ENCODE data around the gene CLEC11A. TPM values are rescaled to one million over a fixed set of nuclear protein-coding genes. Genes with fewer than 3 reads are reported as not detected.

CLEC11A gene
- total RNA-seq, 1 experiment from 2014 or later, result not detected

DNA sequence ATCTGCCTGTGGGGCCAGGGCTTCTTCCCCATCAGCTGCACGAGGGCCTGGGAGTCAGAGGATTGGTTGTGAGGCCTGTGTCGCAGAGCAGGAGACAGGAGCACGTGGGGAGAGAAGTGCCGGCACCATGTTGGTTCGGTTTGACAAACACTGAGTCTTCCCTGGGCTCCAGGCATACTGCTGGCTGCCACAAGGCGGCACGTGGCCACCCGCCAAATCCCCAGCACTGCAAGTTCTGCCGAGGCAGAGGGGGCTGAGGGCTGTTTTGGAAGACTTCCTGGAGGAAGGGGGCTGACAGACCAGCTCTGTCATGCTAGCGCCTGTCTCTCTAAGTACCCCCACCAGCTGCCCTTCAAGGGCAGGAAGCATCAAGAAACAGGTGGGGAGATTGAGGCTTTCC is 13.1 kb upstream of the CLEC11A start:
- in situ Hi-C loops (cut with HindIII; ENCODE audit: low pct_unique_long_range_greater_than_20kb, low sequenced_read_pairs), result no loop called here
- Histone ChIP-seq H3K27me3 (ENCODE audit: control insufficient read depth, insufficient read depth, low read length) (no peaks in the 10 kb centered on the region), H3K27ac (ENCODE audit: low read length) (no peak overlapping the region), H3K4me1 (ENCODE audit: control insufficient read depth, insufficient read depth, low read length) (no peaks in the 10 kb centered on the region), H3K4me3 (ENCODE audit: low read depth in 2 of 2, low read length in 2 of 2) (no peak overlapping the region), H3K36me3 (ENCODE audit: control insufficient read depth, insufficient read depth, low read length) (no peaks in the 10 kb centered on the region), H3K9me3 (ENCODE audit: control insufficient read depth, insufficient read depth, low read depth, low read length) (no peaks in the 10 kb centered on the region)
- intact Hi-C loops (cut with micrococcal nuclease; ENCODE audit: unreplicated experiment), result no loop called here
- POLR2A ChIA-PET, result no interaction called here
- TF ChIP-seq SIN3A (IDR thresholded peaks at IDR 0.05; ENCODE audit: borderline replicate concordance, insufficient read depth, low read depth, low read length) (no peak), POLR2AphosphoS5 (IDR thresholded peaks at IDR 0.05; ENCODE audit: low read depth, low read length) (no peak), TCF7L2 (IDR thresholded peaks at IDR 0.05; ENCODE audit: low read depth, low read length) (no peak), REST (IDR thresholded peaks at IDR 0.05; ENCODE audit: insufficient read depth in 1 of 2, low read depth in 2 of 2, low read length in 1 of 2) (no peak), CTCF (IDR thresholded peaks at IDR 0.05) (no peak)
- ATAC-seq (no peak), DNase-seq (ENCODE audit: low read depth, low spot score) (no peak)
- BruUV-seq (replicated peaks), result no TSS peak
- CTCF ChIA-PET, result no interaction called here

DNA sequence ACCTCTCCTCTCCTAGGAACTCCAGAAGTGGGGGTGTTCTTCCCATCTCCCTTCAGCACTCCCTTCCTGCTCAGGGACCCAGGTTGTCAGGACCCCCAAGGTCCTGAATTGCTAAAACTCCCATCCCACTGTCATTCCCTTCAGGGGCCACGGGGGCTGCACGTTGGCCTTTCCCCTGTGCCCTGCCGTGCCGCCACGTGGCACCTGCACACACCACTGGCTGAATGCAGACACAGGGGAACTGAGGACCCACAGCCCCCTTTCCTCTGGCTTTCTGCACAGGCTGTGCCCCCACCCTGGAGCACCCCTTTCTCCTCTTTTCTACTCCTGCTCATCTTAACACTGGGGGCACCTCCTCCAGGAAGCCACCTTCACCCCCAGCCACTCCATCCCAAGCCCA is 12.6 kb upstream of the CLEC11A start:
- ATAC-seq, result no peak
- Histone ChIP-seq H3K27me3 (ENCODE audit: control insufficient read depth, insufficient read depth, low read length) (no peaks in the 10 kb centered on the region), H3K27ac (ENCODE audit: low read length) (no peak overlapping the region), H3K36me3 (ENCODE audit: control insufficient read depth, insufficient read depth, low read length) (no peaks in the 10 kb centered on the region), H3K4me1 (ENCODE audit: control insufficient read depth, insufficient read depth, low read length) (no peaks in the 10 kb centered on the region), H3K9me3 (ENCODE audit: control insufficient read depth, insufficient read depth, low read depth, low read length) (no peaks in the 10 kb centered on the region), H3K4me3 (ENCODE audit: low read depth in 2 of 2, low read length in 2 of 2) (no peak overlapping the region)
- intact Hi-C loops (cut with micrococcal nuclease; ENCODE audit: unreplicated experiment) (no loop called here), in situ Hi-C loops (cut with HindIII; ENCODE audit: low pct_unique_long_range_greater_than_20kb, low sequenced_read_pairs) (no loop called here)
- no peak for DNase-seq (ENCODE audit: low read depth, low spot score)
- TF ChIP-seq SIN3A (IDR thresholded peaks at IDR 0.05; ENCODE audit: borderline replicate concordance, insufficient read depth, low read depth, low read length), result no peak
- no peak for TF ChIP-seq REST (IDR thresholded peaks at IDR 0.05; ENCODE audit: insufficient read depth in 1 of 2, low read depth in 2 of 2, low read length in 1 of 2)
- no peak for TF ChIP-seq CTCF (IDR thresholded peaks at IDR 0.05)
- no peak for TF ChIP-seq POLR2AphosphoS5 (IDR thresholded peaks at IDR 0.05; ENCODE audit: low read depth, low read length)
- TF ChIP-seq TCF7L2 (IDR thresholded peaks at IDR 0.05; ENCODE audit: low read depth, low read length), result no peak
- BruUV-seq (replicated peaks), result no TSS peak
- ChIA-PET POLR2A (no interaction called here), CTCF (no interaction called here)

All from Panc1 (cell line).